Gastrocnemius medialis (tissue), 4 donors: ENCODE results near the gene FAM25C. TPM values are rescaled to one million over a fixed set of nuclear protein-coding genes. Genes with fewer than 3 reads are reported as not detected.

Source experiments
- total RNA-seq, 4 donors: library from RNA; depleted of rRNA; stranded (reverse); fragments of >200 nt; gene quantifications; one replicate each; pipeline versions ENCODE4 v1.1.0 to v1.2.3, GENCODE V29; 2016

Gene FAM25C
- total RNA-seq, 4 donors from 2014 or later, result not detected

Other genes starting within 250 kb of the FAM25C start
- 1 to 10 TPM in 1 of 4 donors, under 1 TPM in 3; 0.29 to 1.6 (median 0.91) TPM for gene SYT15B, start 236.2 kb downstream of the FAM25C start, total RNA-seq
- gene NPY4R2, start 81.1 kb downstream of the FAM25C start, total RNA-seq, result not detected